HG03108 (cell line): ENCODE measurements around the gene SLC37A2.
"Not testable (repeated sequence)": the region's sequence is repeated elsewhere in the genome, so short reads cannot be mapped to it uniquely, and the experiment has no call there.

Experiments
- ATAC-seq: cut with Tn5 transposase; IDR thresholded peaks from one replicate; pipeline ENCODE4 v1.9.1; 2021; ENCODE audit warnings: moderate library complexity; ENCODE audit not compliant: unreplicated experiment

The SLC37A2 gene

GRCh38 chr11:125062931-125063428, at the start of gene SLC37A2:
SLC37A2 (plus strand) TSS chr11:125063305; CDS start chr11:125063368, 63 bp downstream.
- peak; percentile 92 for ATAC-seq

- no peak for ATAC-seq
Observed at GRCh38 chr11:125016413-125016812, 46.7 kb upstream of the SLC37A2 start.

DNA sequence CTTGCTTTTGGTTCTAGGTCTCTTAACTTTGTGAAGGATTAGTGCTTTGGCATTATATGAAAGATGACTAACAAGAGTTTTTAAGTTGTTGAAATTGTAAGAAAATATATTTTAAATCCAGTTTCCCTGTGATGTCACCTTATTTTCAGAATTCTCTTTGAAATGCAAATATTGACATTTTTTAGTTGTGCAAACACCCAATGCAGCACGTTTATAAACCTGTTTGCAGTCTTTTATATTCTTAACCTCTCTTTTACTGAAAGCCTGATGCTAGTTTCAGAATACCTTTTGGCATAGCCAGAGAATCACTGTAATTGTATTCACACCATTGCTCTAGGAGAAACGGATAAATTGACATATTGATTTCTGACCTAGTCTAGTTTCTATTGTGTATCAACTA, 42.8 kb upstream of the SLC37A2 start:
- ATAC-seq, result no peak

GRCh38 chr11:125022551-125022950, 40.6 kb upstream of the SLC37A2 start:
- ATAC-seq, result no peak

GRCh38 chr11:125025968-125026367, 37.1 kb upstream of the SLC37A2 start:
- ATAC-seq, result no peak

- not testable (repeated sequence) for ATAC-seq
Observed at GRCh38 chr11:125029431-125029830, 33.7 kb upstream of the SLC37A2 start.

DNA sequence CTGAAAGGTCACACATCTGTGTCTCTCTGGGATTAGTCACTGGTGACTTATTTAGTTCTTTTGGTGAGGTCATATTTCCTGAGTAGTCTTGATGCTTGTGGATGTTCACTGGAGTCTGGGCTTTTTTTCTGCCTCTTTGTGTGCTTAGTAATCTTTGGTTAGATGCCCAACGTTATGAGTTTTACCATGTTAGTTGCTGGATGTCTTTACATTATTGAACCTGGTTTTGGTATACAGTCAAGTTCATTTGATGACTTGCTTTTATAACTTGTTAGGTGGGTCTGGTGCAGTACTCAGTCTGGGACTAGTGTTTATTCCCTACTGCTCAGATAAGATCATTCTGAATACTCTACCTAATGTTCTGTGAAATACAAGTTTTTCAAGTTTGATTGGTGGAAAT, 26.2 kb upstream of the SLC37A2 start:
- ATAC-seq, result no peak

DNA sequence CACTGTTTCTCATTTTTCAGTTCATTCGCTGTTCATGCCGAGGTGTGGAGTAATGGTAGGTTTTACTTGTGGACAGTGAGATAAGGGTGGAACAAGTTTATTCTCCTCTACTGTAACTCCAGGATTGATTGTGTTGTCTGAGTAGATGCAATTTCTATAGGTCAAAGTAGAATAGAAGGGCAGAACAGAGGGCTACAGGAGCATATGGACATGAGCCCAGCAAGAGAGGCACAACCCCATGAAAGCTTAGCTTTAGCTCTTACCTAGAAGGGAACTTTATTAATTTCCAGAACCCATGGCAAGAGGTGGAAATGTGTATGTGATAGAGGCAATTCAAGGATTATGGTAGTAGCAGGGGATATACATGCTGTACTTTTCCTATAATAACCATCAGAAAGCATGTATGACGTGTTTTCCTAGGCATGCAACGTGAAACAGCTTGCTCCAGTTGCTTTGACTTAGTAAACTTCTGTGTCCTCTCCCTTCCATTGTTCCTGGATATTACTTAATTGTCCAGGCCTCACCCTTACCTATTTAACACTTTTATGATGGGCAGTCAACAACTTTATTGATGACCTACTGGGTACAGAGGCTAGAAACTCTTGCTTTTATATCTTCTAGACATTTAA, 13.8 kb upstream of the SLC37A2 start:
- ATAC-seq, result no peak

DNA sequence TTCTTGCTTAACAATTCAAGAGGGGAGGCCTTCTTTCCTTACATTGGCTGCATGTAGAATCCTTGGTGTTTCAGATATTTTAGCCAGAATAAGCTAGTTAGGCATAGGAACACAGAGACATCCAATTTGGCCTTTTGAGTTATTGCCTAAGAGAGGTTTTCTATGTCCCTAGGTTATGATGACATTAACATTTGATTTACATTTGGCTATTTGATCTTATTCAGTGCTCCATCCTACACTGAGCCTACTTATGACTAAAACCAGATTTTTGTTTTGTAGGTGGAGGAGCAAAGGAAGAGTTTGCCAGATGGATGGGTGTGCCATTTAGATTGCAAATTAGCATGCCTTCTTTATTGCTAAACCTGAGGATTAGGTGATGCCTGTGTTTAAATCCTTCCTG, 11.1 kb upstream of the SLC37A2 start:
- ATAC-seq, result no peak

DNA sequence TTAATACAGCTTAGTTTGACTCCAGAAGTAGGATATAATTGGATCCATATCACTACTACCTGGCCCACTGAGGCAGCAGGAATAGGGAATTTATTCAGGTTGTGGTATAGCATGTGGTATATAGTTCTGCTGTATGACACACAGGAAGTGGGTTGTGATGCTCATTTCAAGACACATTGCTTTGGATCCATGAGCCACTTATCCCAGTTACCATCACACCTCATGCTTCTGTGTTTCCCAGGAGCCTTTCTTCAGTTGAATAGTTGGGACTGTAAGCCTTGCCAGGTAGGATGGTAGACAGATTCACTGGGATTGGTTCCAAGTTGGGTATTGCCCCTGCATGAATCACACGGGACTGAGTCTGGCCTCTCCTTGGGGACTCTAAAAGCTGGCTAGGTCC, 9.9 kb upstream of the SLC37A2 start:
- ATAC-seq, result no peak

DNA sequence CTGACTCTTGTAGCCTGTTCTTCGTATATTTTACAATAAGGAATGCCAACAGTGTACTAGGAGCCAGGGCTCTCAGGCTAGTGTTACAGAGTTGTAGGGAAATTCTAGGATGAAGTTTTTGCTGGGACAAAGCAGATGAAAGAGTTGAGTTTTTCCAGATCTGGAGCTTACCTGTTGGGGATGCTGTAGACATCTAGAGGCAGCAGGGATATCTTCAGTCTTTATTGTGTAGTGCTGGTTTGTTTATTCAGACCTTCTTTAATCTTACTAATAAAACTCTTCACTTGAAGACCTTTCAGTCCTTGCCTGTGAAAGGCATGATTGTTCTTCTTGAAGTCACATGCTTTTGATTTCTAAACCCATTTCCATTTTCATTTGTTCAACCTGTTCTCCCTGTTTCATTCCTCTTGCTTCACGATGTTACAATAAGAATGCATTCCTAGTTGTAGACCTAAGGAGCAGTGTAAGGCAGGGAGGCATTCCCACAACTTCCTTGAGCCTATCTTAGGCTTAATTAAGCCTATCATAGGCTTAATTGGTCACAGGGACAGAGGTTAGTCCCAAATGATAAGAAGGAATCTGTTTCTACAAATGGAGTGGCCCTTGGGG, 7.9 kb upstream of the SLC37A2 start:
- ATAC-seq, result no peak

DNA sequence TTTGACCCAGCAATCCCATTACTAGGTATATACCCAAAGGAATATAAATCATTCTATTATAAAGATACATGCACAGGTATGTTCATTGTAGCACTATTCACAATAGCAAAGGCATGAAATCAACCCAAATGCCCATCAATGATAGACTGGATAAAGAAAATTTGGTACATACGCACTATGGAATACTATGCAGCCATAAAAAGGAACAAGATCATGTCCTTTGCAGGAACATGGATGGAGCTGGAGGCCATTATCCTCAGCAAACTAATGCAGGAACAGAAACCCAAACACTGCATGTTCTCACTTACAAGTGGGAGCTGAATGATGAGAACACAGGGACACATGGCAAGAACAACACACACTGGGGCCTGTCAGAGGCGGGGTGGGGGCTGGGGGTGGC, 7.0 kb upstream of the SLC37A2 start:
- ATAC-seq, result not testable (repeated sequence)

DNA sequence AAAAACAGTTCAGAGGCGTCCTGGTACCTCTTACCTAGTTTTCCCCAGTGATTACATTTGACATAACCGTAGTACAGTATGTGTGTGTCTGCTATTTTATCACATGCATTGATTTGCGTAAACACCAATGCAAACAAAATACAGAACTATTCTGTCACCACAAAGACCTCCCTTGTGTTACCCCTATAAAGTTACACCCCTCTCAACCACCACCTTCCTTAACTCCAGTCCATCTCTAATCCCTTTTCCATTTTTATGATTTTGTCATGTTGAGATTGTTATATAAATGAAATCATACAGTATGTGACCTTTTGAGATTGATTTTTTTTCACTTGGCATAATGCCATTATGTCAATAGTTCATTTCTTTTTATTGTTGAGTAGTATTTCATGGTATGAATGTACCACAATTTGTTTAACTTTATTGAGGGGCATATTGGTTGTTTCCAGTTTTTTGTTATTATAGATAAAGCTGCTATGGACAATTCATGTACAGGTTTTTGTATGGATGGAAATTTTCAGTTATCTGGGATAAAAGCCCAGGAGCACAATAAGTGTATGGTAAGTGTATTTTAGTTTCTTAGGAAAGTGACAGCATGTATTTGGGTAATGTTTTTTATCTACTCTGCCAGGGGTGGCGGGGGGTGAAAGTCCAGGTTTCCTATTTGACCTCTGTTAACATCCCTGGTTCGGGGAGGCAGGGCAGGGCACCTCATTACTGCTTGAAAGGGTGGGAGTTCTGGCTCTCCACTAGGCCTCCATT, 6.0 kb upstream of the SLC37A2 start:
- ATAC-seq, result no peak

- no peak for ATAC-seq
Observed at GRCh38 chr11:125057693-125058016, 5.5 kb upstream of the SLC37A2 start.

- no peak for ATAC-seq
Observed at GRCh38 chr11:125061281-125061680, 1.8 kb upstream of the SLC37A2 start.

- ATAC-seq, result no peak
Observed at GRCh38 chr11:125062218-125062930, 731 bp upstream of the SLC37A2 start.

DNA sequence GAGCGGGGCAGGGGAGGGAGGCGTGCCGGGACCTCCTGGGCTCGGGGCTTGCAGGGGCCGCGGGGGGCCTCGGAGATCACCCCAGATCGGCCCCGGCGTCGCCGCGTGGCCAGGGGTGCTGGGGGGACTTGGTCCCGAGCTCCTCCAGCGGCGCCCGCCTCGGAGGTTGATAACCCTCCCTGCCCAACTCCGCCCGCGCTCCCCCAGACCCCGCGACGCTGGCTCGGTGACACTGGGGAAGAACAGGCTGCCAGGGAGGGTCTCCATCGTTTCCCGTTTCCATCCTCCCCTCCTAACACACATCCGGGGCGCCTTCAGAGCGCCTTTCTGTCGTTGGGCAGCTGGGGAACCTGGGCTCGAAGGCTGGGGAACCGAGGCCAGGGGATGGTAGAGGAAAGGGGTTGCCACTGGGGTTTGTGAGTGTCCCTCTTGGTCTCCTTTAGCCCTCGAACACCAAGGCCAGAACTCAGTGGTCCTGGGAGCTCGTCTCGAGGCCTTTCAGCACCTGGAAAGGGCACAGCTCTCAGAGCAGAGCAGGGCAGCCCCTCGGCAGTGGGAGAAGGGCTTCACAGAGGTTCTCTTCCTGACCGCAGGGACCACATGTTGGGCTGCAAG, 431 bp downstream of the SLC37A2 start:
- ATAC-seq, result peak; percentile 9

DNA sequence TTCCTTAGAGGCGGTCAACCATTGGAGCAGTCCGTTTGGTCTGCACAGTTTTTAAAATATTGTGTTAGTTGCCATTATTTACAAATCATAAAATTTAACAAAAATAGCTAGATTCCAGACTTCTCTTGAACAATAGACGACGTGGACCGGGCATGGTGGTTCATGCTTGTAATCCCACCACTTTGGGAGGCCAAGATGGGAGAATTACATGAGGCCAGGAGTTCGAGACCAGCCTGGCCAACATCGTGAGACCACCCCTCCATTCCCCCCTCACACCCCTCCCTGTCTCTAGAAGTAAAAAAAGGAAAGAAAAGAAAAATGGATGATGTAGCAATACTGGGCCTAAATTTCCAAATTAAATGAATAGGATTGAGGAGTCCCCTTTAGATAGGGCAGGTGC, 965 bp downstream of the SLC37A2 start:
- no peak for ATAC-seq

GRCh38 chr11:125068368-125068767, 5.3 kb downstream of the SLC37A2 start:
- no peak for ATAC-seq

DNA sequence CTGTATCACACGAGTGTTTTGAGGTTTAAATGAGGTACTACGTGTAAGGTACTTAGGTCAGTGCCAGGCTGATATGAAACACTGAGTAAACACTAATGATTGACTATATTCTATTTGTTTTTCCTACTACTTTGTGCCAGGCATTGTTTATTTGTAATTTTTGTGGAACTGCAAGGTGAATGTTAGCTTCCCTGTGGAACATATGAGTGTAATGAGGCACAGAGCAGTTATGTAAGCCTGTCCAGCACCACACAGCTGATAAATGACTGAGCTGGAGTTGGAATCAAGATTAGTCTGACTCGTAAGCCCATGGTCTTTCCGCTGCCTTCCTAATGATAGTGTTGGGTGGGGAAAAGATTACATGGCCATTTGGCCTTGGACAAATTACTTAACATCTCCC, 5.9 kb downstream of the SLC37A2 start:
- no peak for ATAC-seq

GRCh38 chr11:125069796-125070195, 6.7 kb downstream of the SLC37A2 start:
- no peak for ATAC-seq
